Lung (tissue), 12 donors: ENCODE results near the gene DOCK4. TPM values are rescaled to one million over a fixed set of nuclear protein-coding genes. Genes with fewer than 3 reads are reported as not detected.

ENCODE experiments used
- ATAC-seq: fragments of 200-7000 bp; cut with Tn5 transposase; one replicate; pipeline ENCODE4 v1.9.1; 2020; ENCODE audit warnings: moderate number of reproducible peaks; ENCODE audit not compliant: insufficient read depth, low FRiP score
- DNase-seq, 3 donors: peaks; one replicate each; pipeline ENCODE4 v3.0.0-alpha.2; 2013 to 2017
- H3K27ac ChIP-seq, 2 donors: one replicate each; pipeline ENCODE4 v1.5.1; 2013; ENCODE audit warnings: mild to moderate bottlenecking in 2 of 2, moderate library complexity in 2 of 2, control low read depth in 1 of 2, inconsistent platforms in 1 of 2, low read depth in 1 of 2, low read length in 1 of 2
- H3K27me3 ChIP-seq, 3 donors: one replicate each; pipeline ENCODE4 v1.5.1; 2013; ENCODE audit warnings: low read length in 2 of 3; ENCODE audit not compliant: control insufficient read depth in 3 of 3, insufficient read depth in 3 of 3
- H3K36me3 ChIP-seq, 4 donors: one replicate each; pipeline ENCODE4 v1.5.1; 2013; ENCODE audit warnings: low read length in 4 of 4, mild to moderate bottlenecking in 1 of 4, moderate library complexity in 1 of 4; ENCODE audit not compliant: control insufficient read depth in 4 of 4, insufficient read depth in 4 of 4
- H3K4me1 ChIP-seq, 5 donors: one replicate each; pipeline ENCODE4 v1.5.1; 2013; ENCODE audit warnings: low read length in 5 of 5, mild to moderate bottlenecking in 2 of 5, moderate library complexity in 1 of 5; ENCODE audit not compliant: control insufficient read depth in 5 of 5, insufficient read depth in 5 of 5
- H3K4me3 ChIP-seq: one replicate; pipeline ENCODE4 v1.5.1; 2013; ENCODE audit warnings: mild to moderate bottlenecking, control low read depth, moderate library complexity
- H3K9ac ChIP-seq, 2 donors: one replicate each; pipeline ENCODE4 v1.5.1; 2013; ENCODE audit warnings: low read length in 2 of 2, control low read depth in 1 of 2; ENCODE audit not compliant: insufficient read depth in 1 of 2
- H3K9me3 ChIP-seq, 4 donors: one replicate each; pipeline ENCODE4 v1.5.1; 2013; ENCODE audit warnings: low read length in 3 of 4, mild to moderate bottlenecking in 1 of 4, moderate library complexity in 1 of 4; ENCODE audit not compliant: control insufficient read depth in 4 of 4, insufficient read depth in 3 of 4
- CTCF ChIP-seq: IDR thresholded peaks from 2 replicates; pipeline ENCODE4 v1.5.1; 2012; ENCODE audit warnings: mild to moderate bottlenecking; ENCODE audit errors: control extremely low read depth, extremely low read depth
- WGBS, 2 donors: extraction: QIAGEN DNeasy Blood & Tissue Kit; methylation state at CpG; one replicate each; pipeline ENCODE4 v1.1.7; 2013; 5-methylcytosine and 5-hydroxymethylcytosine counted together
- polyA plus RNA-seq, 2 donors: library from polyadenylated mRNA; stranded (reverse); fragments of 200-250 nt; gene quantifications; one replicate each; pipeline ENCODE4 v1.2.1, GENCODE V29; 2013
- total RNA-seq, 2 donors: library from RNA; depleted of rRNA in 1 of 2; stranded (reverse); fragments of >200 nt in 1 of 2; gene quantifications; one replicate each; pipeline ENCODE4 v1.2.1, GENCODE V29; 2014 to 2021
- donor health status: control.
- donor health status: control.
- donor health status: Bipolar disorder and iron deficiency.
- donor health status: healthy.
- donor health status: DM: yes; HTN: yes; CAD: no.

Gene DOCK4
- total and polyA plus RNA-seq, 4 donors, result 18.7 to 163 (median 40.3) TPM

- Histone ChIP-seq H3K27me3 (no peaks in the 10 kb centered on the region), H3K9me3 (no peaks in the 10 kb centered on the region), H3K36me3 (peaks cover 3 to 31% (median 8%) of the 10 kb centered on the region in 4 donors), H3K27ac (no peak overlapping the region), H3K9ac (no peak overlapping the region), H3K4me3 (no peak overlapping the region), H3K4me1 (peaks cover 0 to 3% (median 0%) of the 10 kb centered on the region in 5 donors)
- TF ChIP-seq CTCF, result no peak
- ATAC-seq (no peak), DNase-seq (no peak)
- WGBS, 2 donors, result 71 to 83% methylated on average over 4 of the region's 4 CpGs
Measured at GRCh38 chr7:111992601-111993000, 213.6 kb downstream of the DOCK4 start.

- no peak for DNase-seq
- 81 to 90% methylated on average over 3 of the region's 3 CpGs for WGBS, 2 donors
- no peak for ATAC-seq
Measured at GRCh38 chr7:111990643-111991042, 215.6 kb downstream of the DOCK4 start.

GRCh38 chr7:111987886-111988285 lies 218.3 kb downstream of the DOCK4 start:
- ATAC-seq (no peak), DNase-seq (no peak)
- peaks cover 0 to 3% (median 0%) of the 10 kb centered on the region in 5 donors for H3K4me1 ChIP-seq
- H3K27me3 ChIP-seq, result no peaks in the 10 kb centered on the region
- H3K9ac ChIP-seq, result no peak overlapping the region
- 39 to 65% methylated on average over 1 of the region's 1 CpG for WGBS, 2 donors
- no peak overlapping the region for H3K4me3 ChIP-seq
- peak overlapping the region in 1 of 2 donors; percentile 64 for H3K27ac ChIP-seq
- H3K9me3 ChIP-seq, result no peaks in the 10 kb centered on the region
- no peak for TF ChIP-seq CTCF
- H3K36me3 ChIP-seq, result peaks cover 12 to 35% (median 13%) of the 10 kb centered on the region in 4 donors

More at GRCh38 chr7:111990643-111991042, 215.6 kb downstream of the DOCK4 start:
- H3K27me3 ChIP-seq, result no peaks in the 10 kb centered on the region
- H3K36me3 ChIP-seq, result peaks cover 5 to 28% (median 8%) of the 10 kb centered on the region in 4 donors
- H3K4me1 ChIP-seq, result peaks cover 0 to 3% (median 0%) of the 10 kb centered on the region in 5 donors
- H3K27ac ChIP-seq, result no peak overlapping the region
- H3K9ac ChIP-seq, result no peak overlapping the region
- no peak for TF ChIP-seq CTCF
- H3K9me3 ChIP-seq, result no peaks in the 10 kb centered on the region
- H3K4me3 ChIP-seq, result no peak overlapping the region
